Activated naive CD4-positive, alpha-beta T cell treated with anti-CD3 and anti-CD28 coated beads, Interleukin-2, amount 10 ng/mL, durations not matched to agents 7 days and 5 days (primary cell): Measurements from ENCODE around the gene FOXR1.

Source experiments
- CTCF ChIA-PET: fragments of 350-600 bp; sonication (Branson Sonifier 250); formaldehyde crosslinking; loops from one replicate; lab custom pipeline; 2021; ENCODE audit warnings: antibody characterized with exemption; lab: Charles Lee
- DNase-seq: peaks from one replicate; pipeline ENCODE4 v3.0.0-alpha.2; 2020
- H3K27ac Mint-ChIP-seq: one replicate; pipeline ENCODE4 v1.8.0; 2021; ENCODE audit warnings: mild to moderate bottlenecking, moderate library complexity, mixed read lengths
- H3K27me3 Mint-ChIP-seq: one replicate; pipeline ENCODE4 v1.8.0; 2021; ENCODE audit warnings: mild to moderate bottlenecking, mixed read lengths
- H3K36me3 Mint-ChIP-seq: one replicate; pipeline ENCODE4 v1.8.0; 2021; ENCODE audit warnings: mixed read lengths
- H3K4me1 Mint-ChIP-seq: one replicate; pipeline ENCODE4 v1.8.0; 2021; ENCODE audit warnings: mixed read lengths
- H3K4me3 Mint-ChIP-seq: one replicate; pipeline ENCODE4 v1.8.0; 2021; ENCODE audit warnings: mild to moderate bottlenecking, moderate library complexity, mixed read lengths
- H3K9me3 Mint-ChIP-seq: one replicate; pipeline ENCODE4 v1.8.0; 2021; ENCODE audit warnings: mixed read lengths

The FOXR1 gene, protein sequence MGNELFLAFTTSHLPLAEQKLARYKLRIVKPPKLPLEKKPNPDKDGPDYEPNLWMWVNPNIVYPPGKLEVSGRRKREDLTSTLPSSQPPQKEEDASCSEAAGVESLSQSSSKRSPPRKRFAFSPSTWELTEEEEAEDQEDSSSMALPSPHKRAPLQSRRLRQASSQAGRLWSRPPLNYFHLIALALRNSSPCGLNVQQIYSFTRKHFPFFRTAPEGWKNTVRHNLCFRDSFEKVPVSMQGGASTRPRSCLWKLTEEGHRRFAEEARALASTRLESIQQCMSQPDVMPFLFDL

GRCh38 chr11:118971646-118972045, at the start of gene FOXR1:
Gene FOXR1 (plus strand): TSS chr11:118971761. CDS start chr11:118971932, 171 bp downstream.
- H3K27ac Mint-ChIP-seq, result no peak within 1 kb of the TSS
- H3K4me3 Mint-ChIP-seq, result no peak within 1 kb of the TSS
- no peaks in the 10 kb centered on the region for H3K36me3 Mint-ChIP-seq
- no peaks in the 10 kb centered on the region for H3K9me3 Mint-ChIP-seq
- peaks cover 49% of the 10 kb centered on the region for H3K27me3 Mint-ChIP-seq
- no peak for DNase-seq
- no peaks in the 10 kb centered on the region for H3K4me1 Mint-ChIP-seq
- CTCF ChIA-PET, result no interaction called here

DNA sequence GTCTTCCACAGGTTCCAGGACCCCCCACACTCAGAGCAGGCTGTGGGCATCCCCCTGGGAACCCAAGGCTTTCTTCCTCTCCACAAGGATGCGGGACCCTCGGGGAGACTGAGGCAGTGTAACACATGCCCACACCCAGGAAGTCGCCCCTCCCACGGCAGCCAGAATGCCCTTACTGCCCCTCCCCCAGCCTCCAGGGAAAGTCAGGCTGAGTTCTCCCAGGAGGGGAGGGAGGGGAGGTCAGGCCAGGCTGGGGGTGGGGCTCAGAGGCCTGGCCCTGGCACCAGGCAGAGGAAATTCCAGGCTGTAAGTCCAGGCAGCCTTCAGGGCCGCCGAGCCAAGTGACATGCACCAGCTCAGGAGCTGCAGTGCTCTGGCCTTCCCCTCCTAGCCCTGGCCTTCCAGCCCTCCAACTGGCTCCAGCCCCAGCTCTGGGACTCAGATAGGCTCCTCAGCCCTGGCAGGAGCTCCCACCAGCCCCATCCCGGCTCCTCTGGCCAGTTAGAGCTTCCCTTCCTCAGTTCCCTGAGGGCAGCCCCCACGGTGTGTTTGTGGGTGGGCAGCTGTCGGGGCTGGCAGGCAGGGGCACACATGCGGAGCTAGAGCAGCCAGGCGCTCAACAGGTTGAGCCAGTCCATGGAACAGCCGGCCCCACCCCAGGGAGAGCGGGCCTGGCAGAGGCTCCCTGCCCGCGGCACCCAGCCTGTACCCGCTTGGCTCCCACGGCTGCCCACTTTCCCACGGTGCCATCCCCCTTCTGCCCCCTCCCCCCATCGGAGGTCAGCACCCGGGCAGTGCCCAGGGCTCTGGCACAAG, 49.4 kb upstream of the FOXR1 start:
- H3K4me1 Mint-ChIP-seq, result peaks cover 66% of the 10 kb centered on the region
- DNase-seq, result peak; percentile 37
- peaks cover 4% of the 10 kb centered on the region for H3K27me3 Mint-ChIP-seq
- peak overlapping the region; percentile 96 for H3K4me3 Mint-ChIP-seq
- H3K9me3 Mint-ChIP-seq, result no peaks in the 10 kb centered on the region
- peaks cover 55% of the 10 kb centered on the region for H3K36me3 Mint-ChIP-seq
- CTCF ChIA-PET, result interaction anchor here (10.5 kb wide), 1 partner anchor 12 kb away, joined by 232 read pairs; no protein-coding TSS in a partner anchor
- no peak overlapping the region for H3K27ac Mint-ChIP-seq

GRCh38 chr11:118922745-118923627, 48.6 kb upstream of the FOXR1 start:
- H3K4me1 Mint-ChIP-seq, result peaks cover 66% of the 10 kb centered on the region
- H3K4me3 Mint-ChIP-seq, result peak overlapping the region; percentile 96
- H3K36me3 Mint-ChIP-seq, result peaks cover 46% of the 10 kb centered on the region
- CTCF ChIA-PET, result interaction anchor here (0.8 to 10.5 kb wide), 3 partner anchors 13 to 233 kb away, joined by 3 to 232 read pairs (median 3); no protein-coding TSS in a partner anchor
- no peak for DNase-seq
- H3K9me3 Mint-ChIP-seq, result no peaks in the 10 kb centered on the region
- peaks cover 4% of the 10 kb centered on the region for H3K27me3 Mint-ChIP-seq
- peak overlapping the region; percentile 87 for H3K27ac Mint-ChIP-seq

GRCh38 chr11:118923721-118924587, 47.6 kb upstream of the FOXR1 start:
- peak overlapping the region; percentile 87 for H3K27ac Mint-ChIP-seq
- H3K27me3 Mint-ChIP-seq, result peaks cover 4% of the 10 kb centered on the region
- H3K4me1 Mint-ChIP-seq, result peaks cover 61% of the 10 kb centered on the region
- H3K9me3 Mint-ChIP-seq, result no peaks in the 10 kb centered on the region
- CTCF ChIA-PET, result interaction anchor here (1.0 to 10.5 kb wide), 5 partner anchors 14 to 234 kb away, joined by 3 to 232 read pairs (median 3); partner anchors contain the start of gene CXCR5
- peak; percentile 41 for DNase-seq
- peaks cover 40% of the 10 kb centered on the region for H3K36me3 Mint-ChIP-seq
- peak overlapping the region; percentile 96 for H3K4me3 Mint-ChIP-seq

DNA sequence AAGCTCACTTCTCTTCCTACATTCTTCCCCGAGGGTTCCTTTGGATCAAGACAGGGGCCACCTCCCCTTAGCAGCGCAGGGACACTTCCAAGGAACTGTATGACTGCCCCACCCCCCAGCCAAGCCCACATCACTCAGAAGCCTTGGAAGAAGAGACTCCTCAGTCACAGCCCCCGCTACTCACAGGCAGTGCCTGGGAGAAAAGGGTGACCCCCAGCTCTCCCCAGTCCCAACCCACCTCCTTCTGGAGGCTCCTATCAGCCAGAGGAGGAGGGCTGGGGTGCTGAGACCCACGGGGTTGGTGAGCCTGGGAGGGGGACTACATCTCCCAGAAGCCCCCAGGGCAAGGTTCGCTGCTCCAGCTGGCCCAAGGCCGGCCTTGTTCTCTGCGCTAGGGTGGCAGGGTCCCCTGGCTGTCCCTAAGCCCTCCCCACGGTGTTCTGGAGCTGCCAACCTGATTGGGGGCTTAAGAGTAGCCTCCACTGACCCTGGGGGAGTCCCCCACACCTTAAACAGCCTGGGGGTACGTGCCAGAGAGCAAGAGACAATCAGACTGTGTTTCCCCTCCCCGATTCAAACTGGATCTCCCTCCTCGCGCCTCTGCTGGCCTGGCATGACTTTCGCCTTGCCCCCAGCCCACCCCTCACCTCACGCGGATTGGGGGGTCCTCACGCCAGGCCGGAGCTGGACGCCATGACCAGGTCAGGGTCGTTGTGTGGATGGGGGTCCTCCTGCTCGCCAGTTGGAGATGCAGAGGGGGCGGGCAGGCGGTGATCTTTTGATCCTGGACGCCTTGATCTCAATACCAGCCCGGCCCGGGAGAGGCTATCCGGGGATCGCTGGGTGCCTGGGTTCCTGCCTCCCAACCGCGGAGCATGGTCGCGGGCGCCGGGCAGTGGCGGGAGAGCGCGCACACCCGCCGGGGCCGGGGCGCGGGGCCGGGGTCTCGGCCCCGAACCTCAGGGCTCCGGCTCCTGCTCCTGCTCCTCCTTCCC, 46.7 kb upstream of the FOXR1 start:
- peak; percentile 73 for DNase-seq
- CTCF ChIA-PET, result interaction anchor here (0.5 to 10.5 kb wide), 6 partner anchors 14 to 135 kb away, joined by 3 to 232 read pairs (median 4); partner anchors contain the start of gene CXCR5
- Mint-ChIP-seq H3K27me3 (peaks cover 4% of the 10 kb centered on the region), H3K9me3 (no peaks in the 10 kb centered on the region), H3K4me1 (peaks cover 53% of the 10 kb centered on the region), H3K4me3 (peak overlapping the region; percentile 96), H3K36me3 (peaks cover 35% of the 10 kb centered on the region), H3K27ac (peak overlapping the region; percentile 87)

DNA sequence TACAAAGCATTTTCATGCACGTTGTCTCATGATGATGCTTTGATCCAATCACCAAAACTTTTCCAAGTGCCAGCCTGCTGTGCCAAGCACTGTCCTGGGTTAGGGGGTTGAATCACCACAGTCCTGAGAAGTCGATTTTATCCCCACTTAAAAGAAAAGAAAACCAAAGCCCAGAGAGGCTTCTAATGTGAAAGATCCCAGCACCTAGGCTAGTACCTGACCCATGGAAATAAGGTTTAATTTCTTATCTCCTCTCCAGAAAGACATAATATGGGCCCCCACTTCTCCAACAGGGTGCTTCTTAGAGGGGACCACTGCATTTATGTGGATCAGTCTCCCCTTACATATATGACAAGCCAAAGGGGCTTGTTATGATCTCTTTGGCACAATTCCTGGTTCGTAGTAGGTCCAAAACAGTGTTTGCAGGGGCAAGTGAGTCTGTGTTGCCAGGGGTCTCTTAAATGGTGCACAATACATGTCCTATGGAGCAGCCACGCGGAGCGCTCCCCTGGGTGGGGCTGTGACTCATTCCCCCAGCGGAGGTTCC, 43.9 kb upstream of the FOXR1 start:
- H3K4me1 Mint-ChIP-seq, result peaks cover 52% of the 10 kb centered on the region

DNA sequence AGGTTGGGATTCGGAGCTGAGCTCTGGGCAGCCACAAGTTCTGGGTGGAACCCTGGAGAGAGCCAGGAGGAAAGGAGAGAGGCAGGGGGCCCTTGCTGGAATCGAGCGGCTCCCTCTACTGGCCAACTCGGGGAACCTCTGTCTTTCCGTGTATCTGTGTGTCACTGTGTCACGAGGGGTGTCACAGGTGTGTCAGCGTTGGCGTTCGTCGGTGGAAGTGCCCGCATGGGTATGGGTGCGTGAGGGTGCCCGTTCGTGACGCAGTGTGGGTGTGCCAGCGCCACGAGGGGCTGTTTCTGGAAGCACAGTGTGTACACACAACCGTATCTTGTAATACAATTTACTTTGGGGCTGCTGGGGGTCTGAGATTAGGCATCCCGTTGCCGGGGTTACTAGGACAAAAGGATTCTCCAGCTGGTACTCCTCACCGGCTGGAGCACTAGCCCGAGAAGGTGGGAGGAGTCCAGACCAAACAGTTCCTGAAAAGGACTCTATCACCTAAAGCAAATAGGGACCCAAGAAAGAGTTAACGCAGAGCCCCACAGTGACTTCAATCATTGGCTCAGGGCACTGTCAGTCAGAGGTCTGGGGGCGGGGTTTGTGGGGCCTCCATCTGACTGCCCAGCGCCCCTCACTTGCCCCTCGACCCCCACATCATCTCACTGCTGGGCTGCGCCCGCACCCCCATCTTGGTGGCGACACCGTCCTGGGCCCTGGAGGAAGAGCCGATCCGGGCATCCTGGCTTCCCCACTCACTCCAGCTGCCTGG, 43.3 kb upstream of the FOXR1 start:
- H3K27me3 Mint-ChIP-seq, result peaks cover 4% of the 10 kb centered on the region
- peaks cover 18% of the 10 kb centered on the region for H3K36me3 Mint-ChIP-seq
- H3K27ac Mint-ChIP-seq, result peak overlapping the region; percentile 99
- DNase-seq, result peak; percentile 94
- H3K9me3 Mint-ChIP-seq, result no peaks in the 10 kb centered on the region
- CTCF ChIA-PET, result interaction anchor here (0.5 to 10.5 kb wide), 7 partner anchors 19 to 1748 kb away, joined by 3 to 232 read pairs (median 4); no protein-coding TSS in a partner anchor
- H3K4me3 Mint-ChIP-seq, result peak overlapping the region; percentile 95
- peaks cover 51% of the 10 kb centered on the region for H3K4me1 Mint-ChIP-seq

More for the DNA sequence above, 43.9 kb upstream of the FOXR1 start:
- CTCF ChIA-PET, result interaction anchor here (0.6 to 10.5 kb wide), 5 partner anchors 18 to 238 kb away, joined by 3 to 232 read pairs (median 4); no protein-coding TSS in a partner anchor
- H3K4me3 Mint-ChIP-seq, result peak overlapping the region; percentile 95
- no peak for DNase-seq
- H3K27me3 Mint-ChIP-seq, result peaks cover 4% of the 10 kb centered on the region
- peak overlapping the region; percentile 99 for H3K27ac Mint-ChIP-seq
- H3K36me3 Mint-ChIP-seq, result peaks cover 22% of the 10 kb centered on the region
- no peaks in the 10 kb centered on the region for H3K9me3 Mint-ChIP-seq

DNA sequence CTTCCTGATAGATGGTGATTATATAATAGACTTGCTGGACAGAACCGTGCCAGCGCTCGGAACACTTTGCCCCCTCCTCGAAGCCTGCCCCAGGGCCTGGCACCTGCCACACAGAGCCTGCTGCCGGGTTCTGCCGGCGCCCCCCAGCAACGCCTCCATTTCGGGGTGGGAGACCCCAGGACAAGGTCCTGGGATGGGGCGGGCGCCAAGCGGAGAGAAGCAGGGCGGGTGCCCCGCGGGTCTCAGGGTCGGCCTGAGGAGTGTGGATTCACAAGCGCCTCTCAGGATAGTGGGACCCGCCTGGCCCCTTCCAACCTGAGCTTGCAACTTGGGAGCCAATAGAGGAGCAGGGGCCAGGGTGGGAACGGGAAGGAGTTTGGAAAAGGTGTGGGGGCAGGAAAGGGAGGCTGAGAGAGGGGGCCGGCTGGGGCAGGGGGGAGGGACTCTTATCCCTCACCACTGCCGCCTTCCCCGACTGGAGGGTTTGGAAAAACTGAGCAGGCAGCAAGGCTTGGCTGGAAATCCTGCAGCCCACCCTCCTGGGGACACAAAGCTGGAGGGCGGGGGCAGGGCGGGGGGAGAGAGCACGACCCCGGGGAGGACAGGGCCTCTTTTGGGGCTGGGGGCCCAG, 42.6 kb upstream of the FOXR1 start:
- Mint-ChIP-seq H3K27me3 (peaks cover 4% of the 10 kb centered on the region), H3K4me1 (peaks cover 46% of the 10 kb centered on the region), H3K27ac (peak overlapping the region; percentile 99), H3K9me3 (no peaks in the 10 kb centered on the region), H3K4me3 (peak overlapping the region; percentile 95), H3K36me3 (peaks cover 11% of the 10 kb centered on the region)
- CTCF ChIA-PET, result interaction anchor here (0.5 to 10.5 kb wide), 8 partner anchors 12 to 1749 kb away, joined by 3 to 232 read pairs (median 4); partner anchors contain the start of gene SLC37A4
- no peak for DNase-seq

DNA sequence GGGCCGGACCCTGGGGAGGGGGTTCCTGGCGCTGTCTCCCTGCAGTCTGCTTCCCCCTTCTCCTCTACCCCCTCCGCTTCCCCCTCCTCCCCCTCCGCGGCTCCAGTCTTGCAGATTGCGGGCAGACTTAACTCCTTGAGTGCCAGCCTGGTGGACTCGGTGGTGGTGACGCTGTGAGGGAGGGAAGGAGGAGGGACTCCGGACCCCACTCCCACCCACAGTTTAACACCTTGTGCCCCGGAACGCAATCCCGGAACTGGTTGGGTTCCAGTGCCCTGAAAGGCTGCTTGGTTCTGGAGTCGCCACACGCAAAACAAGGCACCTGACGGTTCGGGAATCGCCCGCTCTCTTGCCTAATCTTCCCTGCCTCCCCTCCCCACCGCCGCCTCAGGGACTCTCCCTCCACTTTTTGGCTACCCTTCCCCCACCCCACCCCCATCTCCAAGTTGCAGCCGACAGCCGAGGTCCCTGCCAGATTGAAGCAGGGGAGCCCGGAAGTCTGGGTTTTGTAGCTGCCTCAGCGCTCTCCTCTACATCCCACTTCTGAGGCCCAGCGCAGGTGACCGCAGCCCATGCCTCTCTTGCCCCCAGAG, 42.0 kb upstream of the FOXR1 start:
- Mint-ChIP-seq H3K4me1 (peaks cover 46% of the 10 kb centered on the region), H3K9me3 (no peaks in the 10 kb centered on the region), H3K4me3 (peak overlapping the region; percentile 95), H3K27ac (peak overlapping the region; percentile 99), H3K36me3 (peaks cover 5% of the 10 kb centered on the region), H3K27me3 (peaks cover 4% of the 10 kb centered on the region)
- CTCF ChIA-PET, result interaction anchor here (0.6 to 10.5 kb wide), 17 partner anchors 10 to 423 kb away, joined by 3 to 232 read pairs (median 4); partner anchors contain the start of genes CENATAC, DPAGT1 and SLC37A4
- DNase-seq, result peak; percentile 92

DNA sequence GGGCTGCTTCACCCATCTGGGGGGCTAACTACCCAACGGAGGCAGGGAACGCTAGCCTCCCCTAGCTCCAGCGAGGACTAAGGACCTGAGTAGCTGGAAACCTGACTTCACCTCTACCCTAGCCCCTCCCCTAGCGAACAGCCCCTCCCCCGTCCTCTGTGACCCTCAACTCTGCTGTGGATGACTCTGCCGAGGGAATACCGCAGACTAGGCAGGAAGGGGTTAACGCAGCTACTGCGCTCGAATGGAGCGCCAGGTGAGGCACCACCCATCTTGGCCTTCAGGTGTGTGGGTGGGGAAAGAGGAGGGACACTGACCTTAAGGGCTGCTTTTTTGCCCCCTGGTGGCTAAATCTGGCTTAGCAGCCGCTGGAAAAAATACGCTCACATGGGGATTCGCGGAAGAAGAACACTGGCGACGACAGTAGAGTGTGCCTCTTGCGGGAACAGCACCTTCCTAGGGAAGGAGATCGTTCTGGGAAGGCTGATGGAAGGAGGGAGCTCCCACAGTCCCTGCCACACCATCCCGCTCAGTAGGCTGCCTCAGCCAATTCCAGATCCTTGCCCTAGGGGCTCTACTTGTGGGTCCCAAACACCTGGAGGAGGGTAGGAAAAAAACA, 41.4 kb upstream of the FOXR1 start:
- CTCF ChIA-PET, result interaction anchor here (0.6 to 10.5 kb wide), 20 partner anchors 10 to 423 kb away, joined by 3 to 232 read pairs (median 4); partner anchors contain the start of genes CENATAC, DPAGT1 and SLC37A4
- H3K27ac Mint-ChIP-seq, result peak overlapping the region; percentile 99
- peaks cover 7% of the 10 kb centered on the region for H3K27me3 Mint-ChIP-seq
- H3K4me3 Mint-ChIP-seq, result peak overlapping the region; percentile 95
- H3K36me3 Mint-ChIP-seq, result no peaks in the 10 kb centered on the region
- peaks cover 46% of the 10 kb centered on the region for H3K4me1 Mint-ChIP-seq
- no peaks in the 10 kb centered on the region for H3K9me3 Mint-ChIP-seq
- peak; percentile 92 for DNase-seq
